Spinal cord (tissue), 10 donors: ENCODE measurements around the gene MED25. TPM values are rescaled to one million over a fixed set of nuclear protein-coding genes. Genes with fewer than 3 reads are reported as not detected.

Experiments used
- DNase-seq, 6 donors: peaks; one replicate each; pipeline versions ENCODE4 v3.0.0 to v3.0.0-alpha.2; 2013 to 2015; ENCODE audit warnings: low spot score in 6 of 6, low read depth in 4 of 6
- H3K27ac ChIP-seq: one replicate; pipeline ENCODE4 v1.5.1; 2013; ENCODE audit warnings: low read depth, low read length, control low read depth
- H3K27me3 ChIP-seq: one replicate; pipeline ENCODE4 v1.6.1; 2013; ENCODE audit warnings: low read length; ENCODE audit not compliant: control insufficient read depth, insufficient read depth
- H3K36me3 ChIP-seq: one replicate; pipeline ENCODE4 v1.6.1; 2013; ENCODE audit warnings: low read length; ENCODE audit not compliant: control insufficient read depth, insufficient read depth
- H3K4me1 ChIP-seq: one replicate; pipeline ENCODE4 v1.6.1; 2013; ENCODE audit warnings: low read length; ENCODE audit not compliant: control insufficient read depth, insufficient read depth
- H3K4me3 ChIP-seq: one replicate; pipeline ENCODE4 v1.5.1; 2013; ENCODE audit warnings: low read depth, low read length, control low read depth
- H3K9me3 ChIP-seq: one replicate; pipeline ENCODE4 v1.6.1; 2013; ENCODE audit warnings: low read length; ENCODE audit not compliant: control insufficient read depth, insufficient read depth
- WGBS: methylation state at CpG from one replicate; pipeline ENCODE4 v1.1.5; 2013; ENCODE audit warnings: missing lambda C conversion rate; ENCODE audit not compliant: insufficient coverage; 5-methylcytosine and 5-hydroxymethylcytosine counted together
- polyA plus RNA-seq, 2 donors: library from polyadenylated mRNA; unstranded; fragments of 120-200 nt; gene quantifications; one replicate each; pipeline ENCODE4 v1.2.1, GENCODE V29; 2013; ENCODE audit not compliant: insufficient read length in 2 of 2
- total RNA-seq, 2 donors: library from RNA; depleted of rRNA in 1 of 2; stranded (reverse); fragments of 120-200 nt in 1 of 2; fragments of >200 nt in 1 of 2; gene quantifications; one replicate each; pipeline versions ENCODE4 v1.2.3 to v1.2.4, GENCODE V29; 2013 to 2014
- donor health status: healthy.

The MED25 gene
- total and polyA plus RNA-seq, 4 donors: 16.7 to 68.2 (median 43.3) TPM

DNA sequence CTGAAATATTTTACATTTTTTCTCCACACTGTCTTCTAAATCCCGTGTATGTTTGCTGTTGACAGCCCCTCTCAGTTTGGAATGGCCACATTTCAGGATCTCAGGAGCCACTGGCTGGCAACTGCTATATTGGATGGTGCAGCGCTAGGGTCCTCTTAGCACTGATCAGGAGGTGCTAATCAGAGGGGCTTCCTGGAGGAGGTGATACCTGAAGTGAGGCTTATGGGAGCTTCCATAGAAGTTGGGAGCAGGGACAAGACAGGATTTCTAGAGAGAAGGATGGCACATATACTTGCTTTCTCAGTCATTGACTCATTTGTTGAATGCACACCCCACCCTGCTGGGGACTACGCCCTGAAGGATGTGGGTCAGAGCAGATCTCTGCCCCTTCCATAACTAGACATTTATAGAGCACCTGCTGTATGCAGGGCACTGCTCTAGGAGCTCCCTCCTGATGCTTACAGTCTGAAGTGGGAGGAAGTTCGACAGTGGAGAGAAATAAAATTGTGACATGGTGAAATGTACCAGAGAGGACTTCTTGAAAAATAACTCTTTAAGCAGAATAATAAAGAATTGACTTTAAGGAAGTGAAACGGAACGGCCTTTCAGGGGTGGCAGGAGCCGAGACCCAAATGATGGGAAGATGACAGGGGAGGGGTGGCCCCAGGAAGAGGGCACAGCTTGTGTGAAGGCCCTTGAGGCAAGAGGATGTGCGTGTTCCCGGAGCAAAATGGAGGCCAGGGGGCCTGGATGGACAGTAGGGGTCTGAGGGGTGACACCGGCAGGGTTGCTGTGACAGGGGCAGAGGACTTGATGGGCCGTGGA is 38.1 kb upstream of the MED25 start:
- WGBS: 89% methylated on average over 10 of the region's 11 CpGs

DNA sequence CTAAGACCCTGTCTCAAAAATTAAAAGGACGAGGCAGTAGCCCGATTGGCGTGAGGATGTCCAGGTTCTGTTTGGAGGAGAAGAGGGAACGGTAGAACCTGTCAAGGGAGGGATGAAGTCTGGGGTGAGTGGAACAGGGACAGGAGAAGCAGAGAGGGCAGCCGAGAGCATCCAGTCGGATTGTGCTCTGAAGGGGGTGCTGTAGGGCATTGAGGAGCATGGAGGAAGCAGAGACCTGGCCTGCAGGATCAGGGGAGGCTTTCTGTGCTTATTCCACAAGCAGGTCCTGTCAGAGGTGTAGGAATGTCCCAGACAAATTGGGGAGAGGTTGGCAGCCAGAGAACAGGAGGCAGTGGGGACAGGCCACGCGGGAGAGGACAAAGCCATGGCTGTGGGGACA is 37.2 kb upstream of the MED25 start:
- Histone ChIP-seq H3K36me3 (peaks cover 59% of the 10 kb centered on the region), H3K4me1 (no peaks in the 10 kb centered on the region), H3K27me3 (no peaks in the 10 kb centered on the region), H3K27ac (no peak overlapping the region), H3K9me3 (no peaks in the 10 kb centered on the region), H3K4me3 (no peak overlapping the region)
- WGBS: 77% methylated on average over 8 of the region's 8 CpGs
- no peak for DNase-seq

More for the DNA sequence above, 38.1 kb upstream of the MED25 start:
- H3K4me3 ChIP-seq: no peak overlapping the region
- no peak for DNase-seq
- no peaks in the 10 kb centered on the region for H3K4me1 ChIP-seq
- peaks cover 57% of the 10 kb centered on the region for H3K36me3 ChIP-seq
- no peaks in the 10 kb centered on the region for H3K9me3 ChIP-seq
- H3K27ac ChIP-seq: no peak overlapping the region
- no peaks in the 10 kb centered on the region for H3K27me3 ChIP-seq

DNA sequence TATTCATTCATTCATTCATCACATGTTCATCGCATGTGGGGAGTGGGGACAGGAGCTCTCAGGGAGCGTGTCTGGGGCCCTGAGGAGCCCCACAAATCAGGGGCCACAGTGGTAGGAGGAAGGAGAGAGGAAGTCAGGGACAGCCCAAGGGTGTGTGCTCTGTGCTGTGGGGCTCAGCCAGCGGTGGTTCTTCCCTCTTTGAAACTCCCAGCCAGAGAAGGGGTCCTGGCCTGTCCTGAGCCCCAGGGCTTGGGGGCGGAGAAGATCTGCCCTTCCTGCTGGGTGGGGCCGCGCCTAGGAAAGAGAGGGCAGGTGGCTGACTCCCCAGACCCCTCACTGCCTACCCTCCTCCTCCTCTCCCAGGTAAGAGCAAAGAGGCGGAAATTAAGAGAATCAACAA is 36.7 kb upstream of the MED25 start:
- no peaks in the 10 kb centered on the region for H3K4me1 ChIP-seq
- H3K4me3 ChIP-seq: no peak overlapping the region
- no peaks in the 10 kb centered on the region for H3K27me3 ChIP-seq
- no peak for DNase-seq
- WGBS: 93% methylated on average over 3 of the region's 7 CpGs
- peaks cover 58% of the 10 kb centered on the region for H3K36me3 ChIP-seq
- no peaks in the 10 kb centered on the region for H3K9me3 ChIP-seq
- H3K27ac ChIP-seq: no peak overlapping the region

GRCh38 chr19:49782515-49782914 is 35.6 kb upstream of the MED25 start:
- H3K9me3 ChIP-seq: no peaks in the 10 kb centered on the region
- 97% methylated on average over 18 of the region's 18 CpGs for WGBS
- no peaks in the 10 kb centered on the region for H3K4me1 ChIP-seq
- H3K27ac ChIP-seq: no peak overlapping the region
- no peak overlapping the region for H3K4me3 ChIP-seq
- H3K27me3 ChIP-seq: no peaks in the 10 kb centered on the region
- H3K36me3 ChIP-seq: peaks cover 63% of the 10 kb centered on the region
- DNase-seq: no peak

- H3K4me3 ChIP-seq: no peak overlapping the region
- no peak for DNase-seq
- H3K9me3 ChIP-seq: no peaks in the 10 kb centered on the region
- 83% methylated on average over 9 of the region's 9 CpGs for WGBS
- peaks cover 89% of the 10 kb centered on the region for H3K36me3 ChIP-seq
- H3K27ac ChIP-seq: no peak overlapping the region
- H3K27me3 ChIP-seq: no peaks in the 10 kb centered on the region
- no peaks in the 10 kb centered on the region for H3K4me1 ChIP-seq
Measured at GRCh38 chr19:49786376-49786820, 31.7 kb upstream of the MED25 start.

- Histone ChIP-seq H3K9me3 (no peaks in the 10 kb centered on the region), H3K4me1 (no peaks in the 10 kb centered on the region), H3K27ac (no peak overlapping the region), H3K4me3 (no peak overlapping the region), H3K27me3 (no peaks in the 10 kb centered on the region), H3K36me3 (peaks cover 89% of the 10 kb centered on the region)
- WGBS: 95% methylated on average over 5 of the region's 5 CpGs
- no peak for DNase-seq
Measured at GRCh38 chr19:49787746-49788145, 30.3 kb upstream of the MED25 start.

GRCh38 chr19:49788857-49789256 is 29.2 kb upstream of the MED25 start:
- Histone ChIP-seq H3K9me3 (no peaks in the 10 kb centered on the region), H3K4me3 (no peak overlapping the region), H3K36me3 (peaks cover 90% of the 10 kb centered on the region), H3K27ac (no peak overlapping the region), H3K4me1 (no peaks in the 10 kb centered on the region), H3K27me3 (no peaks in the 10 kb centered on the region)
- 80% methylated on average over 10 of the region's 10 CpGs for WGBS
- DNase-seq: no peak

- no peaks in the 10 kb centered on the region for H3K27me3 ChIP-seq
- no peak for DNase-seq
- no peak overlapping the region for H3K27ac ChIP-seq
- H3K4me1 ChIP-seq: no peaks in the 10 kb centered on the region
- 76% methylated on average over 7 of the region's 9 CpGs for WGBS
- H3K4me3 ChIP-seq: no peak overlapping the region
- peaks cover 96% of the 10 kb centered on the region for H3K36me3 ChIP-seq
- no peaks in the 10 kb centered on the region for H3K9me3 ChIP-seq
Measured at GRCh38 chr19:49790866-49791265, 27.2 kb upstream of the MED25 start.

DNA sequence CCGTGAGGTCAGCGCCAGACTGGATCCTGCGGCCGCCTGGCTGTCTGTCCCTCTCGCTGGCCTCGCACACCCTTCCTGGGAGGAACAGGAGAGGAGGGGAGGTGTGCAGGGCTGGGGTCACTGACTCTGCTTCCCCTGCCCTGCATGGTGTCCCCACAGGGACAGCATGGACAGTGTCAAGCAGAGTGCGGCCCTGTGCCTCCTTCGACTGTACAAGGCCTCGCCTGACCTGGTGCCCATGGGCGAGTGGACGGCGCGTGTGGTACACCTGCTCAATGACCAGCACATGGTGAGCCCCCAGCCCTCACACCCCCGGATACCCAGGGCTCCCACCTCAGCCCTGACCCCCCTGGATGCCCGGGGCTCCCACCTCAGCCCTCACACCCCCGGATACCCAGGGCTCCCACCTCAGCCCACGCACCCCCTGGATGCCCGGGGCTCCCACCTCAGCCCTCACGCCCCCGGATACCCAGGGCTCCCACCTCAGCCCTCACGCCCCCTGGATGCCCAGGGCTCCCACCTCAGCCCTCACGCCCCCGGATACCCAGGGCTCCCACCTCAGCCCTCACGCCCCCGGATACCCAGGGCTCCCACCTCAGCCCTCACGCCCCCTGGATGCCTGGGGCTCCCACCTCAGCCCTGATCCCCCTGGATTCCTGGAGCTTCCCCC is 26.2 kb upstream of the MED25 start:
- Histone ChIP-seq H3K36me3 (peaks cover 97% of the 10 kb centered on the region), H3K4me1 (no peaks in the 10 kb centered on the region), H3K9me3 (no peaks in the 10 kb centered on the region), H3K27me3 (no peaks in the 10 kb centered on the region), H3K27ac (no peak overlapping the region), H3K4me3 (no peak overlapping the region)
- DNase-seq: no peak
- WGBS: 98% methylated on average over 25 of the region's 26 CpGs
